CD4-positive, alpha-beta memory T cell (primary cell): Measurements from ENCODE around the gene RPL21. TPM values are rescaled to one million over a fixed set of nuclear protein-coding genes. Genes with fewer than 3 reads are reported as not detected.

Experiments used
- CTCF ChIA-PET: fragments of 350-600 bp; sonication (Branson Sonifier 250); formaldehyde crosslinking; loops from one replicate; lab custom pipeline; 2021; ENCODE audit warnings: inconsistent platforms; ENCODE audit not compliant: partially characterized antibody; lab: Charles Lee
- POLR2A ChIA-PET: fragments of 350-600 bp; sonication (Branson Sonifier 250); formaldehyde crosslinking; loops from one replicate; lab custom pipeline; 2021; ENCODE audit not compliant: partially characterized antibody; lab: Charles Lee
- DNase-seq, 5 donors: peaks; one replicate each; pipeline versions ENCODE4 v3.0.0 to v3.0.0-alpha.2; 2020 to 2022; ENCODE audit warnings: mixed read lengths in 1 of 5
- H3K27ac ChIP-seq: one replicate; pipeline ENCODE4 v1.7.0; 2013; ENCODE audit warnings: low read depth, low read length
- H3K27me3 ChIP-seq: 2 replicates; pipeline ENCODE4 v1.7.0; 2013; ENCODE audit warnings: mild to moderate bottlenecking, low read length, moderate library complexity; ENCODE audit not compliant: insufficient read depth
- H3K36me3 ChIP-seq: 2 replicates; pipeline ENCODE4 v1.7.0; 2013; ENCODE audit warnings: mild to moderate bottlenecking, low read length, moderate library complexity; ENCODE audit not compliant: insufficient read depth
- H3K4me1 ChIP-seq: 2 replicates; pipeline ENCODE4 v1.7.0; 2013; ENCODE audit warnings: mild to moderate bottlenecking, low read length, moderate library complexity; ENCODE audit not compliant: insufficient read depth
- H3K4me3 ChIP-seq, 2 donors: one replicate each; pipeline ENCODE4 v1.7.0; 2013; ENCODE audit warnings: low read length in 2 of 2, mild to moderate bottlenecking in 1 of 2
- H3K9me3 ChIP-seq, 2 donors: one replicate each; pipeline ENCODE4 v1.7.0; 2013; ENCODE audit warnings: low read length in 2 of 2, control low read depth in 1 of 2; ENCODE audit not compliant: control insufficient read depth in 1 of 2
- H3K27ac Mint-ChIP-seq, 7 donors: one replicate each; pipeline ENCODE4 v1.8.0; 2020 to 2021; ENCODE audit warnings: mixed read lengths in 7 of 7, mild to moderate bottlenecking in 6 of 7, inconsistent platforms in 3 of 7, moderate library complexity in 3 of 7
- H3K27me3 Mint-ChIP-seq, 2 donors: one replicate each; pipeline ENCODE4 v1.8.0; 2020 to 2021; ENCODE audit warnings: mixed read lengths in 2 of 2
- H3K36me3 Mint-ChIP-seq, 2 donors: one replicate each; pipeline ENCODE4 v1.8.0; 2020 to 2021; ENCODE audit warnings: mixed read lengths in 2 of 2, inconsistent platforms in 1 of 2, mild to moderate bottlenecking in 1 of 2
- H3K4me1 Mint-ChIP-seq, 4 donors: one replicate each; pipeline ENCODE4 v1.8.0; 2020 to 2021; ENCODE audit warnings: mixed read lengths in 4 of 4, mild to moderate bottlenecking in 1 of 4
- H3K4me3 Mint-ChIP-seq, 8 donors: one replicate each; pipeline ENCODE4 v1.8.0; 2020 to 2021; ENCODE audit warnings: mixed read lengths in 8 of 8, mild to moderate bottlenecking in 7 of 8, moderate library complexity in 6 of 8, inconsistent platforms in 3 of 8
- H3K9me3 Mint-ChIP-seq, 8 donors: one replicate each; pipeline ENCODE4 v1.8.0; 2020 to 2021; ENCODE audit warnings: mixed read lengths in 8 of 8, mild to moderate bottlenecking in 5 of 8, inconsistent platforms in 3 of 8, moderate library complexity in 1 of 8
- intact Hi-C: fragments of 100-400 bp; cut with micrococcal nuclease; formaldehyde crosslinking; loops from one replicate; pipeline ENCODE4 v1.15.1; 2023
- polyA plus RNA-seq, 2 donors: library from polyadenylated mRNA; unstranded; fragments of 300-500 nt; fragmentation: Illumina TruSeq; gene quantifications; one replicate each; pipeline ENCODE4 v1.2.3, GENCODE V29; 2021
- total RNA-seq, 2 experiments: library from RNA; stranded (reverse); gene quantifications; one replicate each; pipeline ENCODE4 v1.2.3, GENCODE V29; 2021

The RPL21 gene
- total RNA-seq (1,000 to 10,000 TPM; 2,008 to 2,177 TPM), polyA plus RNA-seq (1,000 to 10,000 TPM; 6,214 to 7,509 TPM)

GRCh38 chr13:27251166-27252091 is at the start of gene RPL21:
RPL21 (plus strand) TSS chr13:27251558; CDS start chr13:27253777, 2,219 bp downstream.
- Histone ChIP-seq H3K27ac (peak within 1 kb of the TSS; percentile 99), H3K36me3 (peaks cover 18% of the 10 kb centered on the region), H3K4me1 (peaks cover 44% of the 10 kb centered on the region), H3K9me3 (no peaks in the 10 kb centered on the region), H3K27me3 (no peaks in the 10 kb centered on the region), H3K4me3 (peak within 1 kb of the TSS; percentile 84 to 98)
- Mint-ChIP-seq H3K27ac (peak within 1 kb of the TSS; percentile 98 to 100 (median 100)), H3K4me1 (peaks cover 34 to 74% (median 54%) of the 10 kb centered on the region in 4 donors), H3K4me3 (peak within 1 kb of the TSS; percentile 93 to 99 (median 96)), H3K9me3 (no peaks in the 10 kb centered on the region), H3K27me3 (no peaks in the 10 kb centered on the region), H3K36me3 (peaks cover 19 to 55% of the 10 kb centered on the region in 2 donors)
- intact Hi-C loops = loop anchor here (1.0 to 2.0 kb wide), 8 partner anchors 19 to 1467 kb away; partner anchors contain the start of genes GTF3A, MTIF3, PAN3 and POMP
- DNase-seq = peak; percentile 92 to 95 (median 93)
- ChIA-PET POLR2A (interaction anchor here (0.6 to 1.1 kb wide), 15 partner anchors 9 to 1029 kb away, joined by 3 to 11 read pairs (median 4); partner anchors contain the start of genes LNX2, RASL11A and RNF6), CTCF (interaction anchor here (0.8 kb wide), 1 partner anchor 119 kb away, joined by 4 read pairs; no protein-coding TSS in a partner anchor)

GRCh38 chr13:27201661-27202060 is 49.7 kb upstream of the RPL21 start:
- no peak for DNase-seq
- Mint-ChIP-seq H3K4me3 (no peak overlapping the region), H3K4me1 (no peaks in the 10 kb centered on the region), H3K27ac (no peak overlapping the region), H3K9me3 (peaks cover 0 to 7% (median 5%) of the 10 kb centered on the region in 8 donors), H3K36me3 (peaks cover 0 to 2% of the 10 kb centered on the region in 2 donors), H3K27me3 (peaks cover 0 to 2% of the 10 kb centered on the region in 2 donors)
- ChIA-PET CTCF (no interaction called here), POLR2A (no interaction called here)
- Histone ChIP-seq H3K4me1 (no peaks in the 10 kb centered on the region), H3K4me3 (no peak overlapping the region), H3K36me3 (no peaks in the 10 kb centered on the region), H3K27ac (no peak overlapping the region), H3K9me3 (no peaks in the 10 kb centered on the region), H3K27me3 (no peaks in the 10 kb centered on the region)
- intact Hi-C loops = no loop called here

- Mint-ChIP-seq H3K27me3 (peaks cover 2 to 3% of the 10 kb centered on the region in 2 donors), H3K4me3 (no peak overlapping the region), H3K36me3 (peaks cover 0 to 2% of the 10 kb centered on the region in 2 donors), H3K9me3 (peaks cover 0 to 2% (median 0%) of the 10 kb centered on the region in 8 donors), H3K4me1 (no peaks in the 10 kb centered on the region), H3K27ac (no peak overlapping the region)
- Histone ChIP-seq H3K27ac (no peak overlapping the region), H3K4me3 (no peak overlapping the region), H3K36me3 (no peaks in the 10 kb centered on the region), H3K9me3 (no peaks in the 10 kb centered on the region), H3K27me3 (no peaks in the 10 kb centered on the region), H3K4me1 (no peaks in the 10 kb centered on the region)
- ChIA-PET CTCF (interaction anchor here (1.7 kb wide), 1 partner anchor 218 kb away, joined by 15 read pairs; no protein-coding TSS in a partner anchor), POLR2A (no interaction called here)
- no peak for DNase-seq
- intact Hi-C loops = no loop called here
These were observed 48.2 kb upstream of the RPL21 start for GRCh38 chr13:27203186-27203585.

GRCh38 chr13:27203854-27204253 is 47.5 kb upstream of the RPL21 start:
- Histone ChIP-seq H3K9me3 (no peaks in the 10 kb centered on the region), H3K36me3 (no peaks in the 10 kb centered on the region), H3K4me3 (no peak overlapping the region), H3K27ac (no peak overlapping the region), H3K27me3 (no peaks in the 10 kb centered on the region), H3K4me1 (no peaks in the 10 kb centered on the region)
- Mint-ChIP-seq H3K27me3 (peaks cover 3% of the 10 kb centered on the region in 2 donors), H3K36me3 (peaks cover 2 to 4% of the 10 kb centered on the region in 2 donors), H3K4me1 (no peaks in the 10 kb centered on the region), H3K9me3 (peaks cover 0 to 5% (median 3%) of the 10 kb centered on the region in 8 donors), H3K27ac (no peak overlapping the region), H3K4me3 (no peak overlapping the region)
- ChIA-PET CTCF (interaction anchor here (1.7 kb wide), 1 partner anchor 219 kb away, joined by 15 read pairs; no protein-coding TSS in a partner anchor), POLR2A (no interaction called here)
- peak in 1 of 5 donors; percentile 2 for DNase-seq
- intact Hi-C loops = no loop called here

- DNase-seq = no peak
- Mint-ChIP-seq H3K4me3 (no peak overlapping the region), H3K27ac (no peak overlapping the region), H3K4me1 (no peaks in the 10 kb centered on the region), H3K27me3 (peaks cover 1 to 3% of the 10 kb centered on the region in 2 donors), H3K36me3 (peaks cover 4 to 5% of the 10 kb centered on the region in 2 donors), H3K9me3 (peaks cover 0 to 19% (median 5%) of the 10 kb centered on the region in 8 donors)
- ChIA-PET POLR2A (no interaction called here), CTCF (no interaction called here)
- no peaks in the 10 kb centered on the region for H3K4me1 ChIP-seq
- no peak overlapping the region for H3K4me3 ChIP-seq
- H3K36me3 ChIP-seq = no peaks in the 10 kb centered on the region
- no peaks in the 10 kb centered on the region for H3K27me3 ChIP-seq
- H3K27ac ChIP-seq = no peak overlapping the region
- intact Hi-C loops = no loop called here
- H3K9me3 ChIP-seq = no peaks in the 10 kb centered on the region
These were observed 42.8 kb upstream of the RPL21 start for GRCh38 chr13:27208514-27208913.

GRCh38 chr13:27211271-27211670 is 40.1 kb upstream of the RPL21 start:
- Mint-ChIP-seq H3K27ac (no peak overlapping the region), H3K36me3 (peaks cover 4 to 5% of the 10 kb centered on the region in 2 donors), H3K4me1 (no peaks in the 10 kb centered on the region), H3K4me3 (no peak overlapping the region), H3K27me3 (peaks cover 1 to 3% of the 10 kb centered on the region in 2 donors), H3K9me3 (peaks cover 0 to 19% (median 5%) of the 10 kb centered on the region in 8 donors)
- H3K4me3 ChIP-seq = no peak overlapping the region
- no peaks in the 10 kb centered on the region for H3K4me1 ChIP-seq
- CTCF ChIA-PET = no interaction called here
- H3K27ac ChIP-seq = no peak overlapping the region
- POLR2A ChIA-PET = no interaction called here
- DNase-seq = no peak
- no peaks in the 10 kb centered on the region for H3K27me3 ChIP-seq
- H3K9me3 ChIP-seq = no peaks in the 10 kb centered on the region
- intact Hi-C loops = no loop called here
- no peaks in the 10 kb centered on the region for H3K36me3 ChIP-seq

- Mint-ChIP-seq H3K36me3 (peaks cover 4 to 5% of the 10 kb centered on the region in 2 donors), H3K27ac (no peak overlapping the region), H3K9me3 (peaks cover 0 to 19% (median 5%) of the 10 kb centered on the region in 8 donors), H3K27me3 (peaks cover 1 to 3% of the 10 kb centered on the region in 2 donors), H3K4me3 (no peak overlapping the region), H3K4me1 (no peaks in the 10 kb centered on the region)
- intact Hi-C loops = no loop called here
- Histone ChIP-seq H3K36me3 (no peaks in the 10 kb centered on the region), H3K4me1 (no peaks in the 10 kb centered on the region), H3K9me3 (no peaks in the 10 kb centered on the region), H3K27me3 (no peaks in the 10 kb centered on the region), H3K27ac (no peak overlapping the region), H3K4me3 (no peak overlapping the region)
- CTCF ChIA-PET = no interaction called here
- DNase-seq = no peak
- POLR2A ChIA-PET = no interaction called here
These were observed 39.5 kb upstream of the RPL21 start for GRCh38 chr13:27211771-27212364.
